ENCODE measurements around the gene FBXL17. TPM values are rescaled to one million over a fixed set of nuclear protein-coding genes. Genes with fewer than 3 reads are reported as not detected.

FBXL17 gene
- total RNA-seq, 1 donor from 2014 or later, result 12.7 TPM

DNA sequence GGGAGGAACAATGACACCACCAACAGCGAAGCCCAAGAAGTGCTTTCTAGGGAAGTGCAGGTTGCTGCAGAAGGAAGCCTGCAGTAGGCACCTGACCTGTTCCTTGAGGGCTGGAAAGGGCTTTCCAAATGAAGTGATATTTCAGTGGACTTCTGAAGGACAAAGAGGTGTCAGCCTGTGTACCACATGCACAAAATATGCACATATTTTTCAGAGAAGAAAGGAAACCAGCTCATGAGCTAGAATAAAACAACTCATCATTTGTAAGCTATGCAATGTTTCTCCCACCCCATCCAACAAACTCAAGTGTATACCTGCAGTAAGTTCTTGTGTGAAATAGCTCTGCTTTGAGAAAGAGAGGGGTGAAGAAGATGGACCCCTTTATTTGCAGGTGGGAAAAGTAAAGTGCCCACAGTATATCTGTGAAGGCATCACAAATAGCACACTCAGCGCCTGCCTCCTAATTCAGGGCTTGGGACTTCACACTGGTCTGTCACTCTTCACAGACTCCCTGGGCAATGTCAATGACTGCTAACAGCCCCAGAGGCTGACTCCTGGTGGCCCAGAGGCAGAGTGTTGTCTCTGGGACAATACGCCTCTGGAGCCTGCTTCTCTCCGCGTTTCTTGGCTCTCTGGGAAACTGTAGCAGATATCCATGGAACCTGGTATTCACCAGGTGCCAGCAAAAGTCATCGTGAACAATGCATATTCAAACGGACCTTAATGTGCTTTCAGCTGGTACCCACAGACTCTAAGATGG is 513.1 kb downstream of the FBXL17 start:
- H3K27ac Mint-ChIP-seq (ENCODE audit: unreplicated experiment), result peak overlapping the region; percentile 58

DNA sequence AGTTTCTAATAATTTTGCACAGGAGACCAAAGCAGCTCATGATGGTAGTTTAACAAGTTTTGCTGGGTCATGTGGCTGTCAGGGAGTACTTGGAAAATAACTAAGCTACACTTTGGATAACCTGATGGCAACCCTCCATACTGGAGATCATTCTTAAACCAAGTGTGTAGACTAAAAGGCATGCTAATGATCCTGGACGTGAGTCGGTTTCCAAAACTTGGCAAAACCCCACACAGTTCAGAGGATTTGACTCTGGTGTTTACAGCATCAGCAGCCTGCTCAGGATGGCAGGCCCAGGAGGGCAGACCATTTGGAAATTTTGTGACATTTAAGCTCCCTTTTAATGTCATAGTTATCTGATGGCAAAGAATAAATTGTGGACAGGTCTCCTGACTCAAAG is 514.6 kb downstream of the FBXL17 start:
- Histone ChIP-seq H3K4me1 (ENCODE audit: insufficient read depth, low read length) (peaks cover 19% of the 10 kb centered on the region), H3K36me3 (ENCODE audit: insufficient read depth, low read length) (no peaks in the 10 kb centered on the region), H3K79me2 (ENCODE audit: insufficient read depth, low read length) (no peaks in the 10 kb centered on the region), H4K20me1 (ENCODE audit: insufficient read depth, low read length) (no peaks in the 10 kb centered on the region), H3K27me3 (ENCODE audit: insufficient read depth, low read length) (no peaks in the 10 kb centered on the region), H3K9me3 (ENCODE audit: insufficient read depth, low read depth, low read length) (no peaks in the 10 kb centered on the region), H3K27ac (ENCODE audit: low read depth, low read length) (no peak overlapping the region), H3K4me2 (ENCODE audit: low read length) (no peak overlapping the region), H2AFZ (ENCODE audit: low read depth, low read length) (no peak overlapping the region), H3K4me3 (ENCODE audit: insufficient read depth, low read depth, low read length) (no peak overlapping the region), H3K9ac (ENCODE audit: low read length) (no peak overlapping the region)
- H3K4me3 Mint-ChIP-seq (ENCODE audit: unreplicated experiment), result no peak overlapping the region
- peaks cover 19% of the 10 kb centered on the region for H3K4me1 Mint-ChIP-seq (ENCODE audit: low read depth, unreplicated experiment)
- no peaks in the 10 kb centered on the region for H3K27me3 Mint-ChIP-seq (ENCODE audit: low read depth, unreplicated experiment)
- no peak overlapping the region for H3K27ac Mint-ChIP-seq (ENCODE audit: unreplicated experiment)
- TF ChIP-seq, protein P1, sequence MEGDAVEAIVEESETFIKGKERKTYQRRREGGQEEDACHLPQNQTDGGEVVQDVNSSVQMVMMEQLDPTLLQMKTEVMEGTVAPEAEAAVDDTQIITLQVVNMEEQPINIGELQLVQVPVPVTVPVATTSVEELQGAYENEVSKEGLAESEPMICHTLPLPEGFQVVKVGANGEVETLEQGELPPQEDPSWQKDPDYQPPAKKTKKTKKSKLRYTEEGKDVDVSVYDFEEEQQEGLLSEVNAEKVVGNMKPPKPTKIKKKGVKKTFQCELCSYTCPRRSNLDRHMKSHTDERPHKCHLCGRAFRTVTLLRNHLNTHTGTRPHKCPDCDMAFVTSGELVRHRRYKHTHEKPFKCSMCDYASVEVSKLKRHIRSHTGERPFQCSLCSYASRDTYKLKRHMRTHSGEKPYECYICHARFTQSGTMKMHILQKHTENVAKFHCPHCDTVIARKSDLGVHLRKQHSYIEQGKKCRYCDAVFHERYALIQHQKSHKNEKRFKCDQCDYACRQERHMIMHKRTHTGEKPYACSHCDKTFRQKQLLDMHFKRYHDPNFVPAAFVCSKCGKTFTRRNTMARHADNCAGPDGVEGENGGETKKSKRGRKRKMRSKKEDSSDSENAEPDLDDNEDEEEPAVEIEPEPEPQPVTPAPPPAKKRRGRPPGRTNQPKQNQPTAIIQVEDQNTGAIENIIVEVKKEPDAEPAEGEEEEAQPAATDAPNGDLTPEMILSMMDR (IDR thresholded peaks at IDR 0.05; ENCODE audit: insufficient read depth, low read depth, low read length), result no peak
- TF ChIP-seq EZH2 (IDR thresholded peaks at IDR 0.05; ENCODE audit: insufficient read depth, low read length), result no peak
- FAIRE-seq (no peak), DNase-seq (ENCODE audit: low read depth) (peak; percentile 36)
- no peaks in the 10 kb centered on the region for H3K36me3 Mint-ChIP-seq (ENCODE audit: low read depth, unreplicated experiment)
- peaks cover 1% of the 10 kb centered on the region for H3K9me3 Mint-ChIP-seq (ENCODE audit: unreplicated experiment)

More for the DNA sequence above, 513.1 kb downstream of the FBXL17 start:
- Mint-ChIP-seq H3K4me3 (ENCODE audit: unreplicated experiment) (no peak overlapping the region), H3K4me1 (ENCODE audit: low read depth, unreplicated experiment) (peaks cover 19% of the 10 kb centered on the region), H3K36me3 (ENCODE audit: low read depth, unreplicated experiment) (no peaks in the 10 kb centered on the region), H3K9me3 (ENCODE audit: unreplicated experiment) (peaks cover 1% of the 10 kb centered on the region), H3K27me3 (ENCODE audit: low read depth, unreplicated experiment) (no peaks in the 10 kb centered on the region)
- Histone ChIP-seq H3K9ac (ENCODE audit: low read length) (peak overlapping the region; percentile 70), H3K4me1 (ENCODE audit: insufficient read depth, low read length) (peaks cover 19% of the 10 kb centered on the region), H3K4me3 (ENCODE audit: insufficient read depth, low read depth, low read length) (no peak overlapping the region), H3K79me2 (ENCODE audit: insufficient read depth, low read length) (no peaks in the 10 kb centered on the region), H4K20me1 (ENCODE audit: insufficient read depth, low read length) (no peaks in the 10 kb centered on the region), H3K9me3 (ENCODE audit: insufficient read depth, low read depth, low read length) (no peaks in the 10 kb centered on the region), H3K27me3 (ENCODE audit: insufficient read depth, low read length) (no peaks in the 10 kb centered on the region), H3K36me3 (ENCODE audit: insufficient read depth, low read length) (no peaks in the 10 kb centered on the region), H3K27ac (ENCODE audit: low read depth, low read length) (peak overlapping the region; percentile 90), H3K4me2 (ENCODE audit: low read length) (peak overlapping the region; percentile 65), H2AFZ (ENCODE audit: low read depth, low read length) (peak overlapping the region; percentile 45)
- peak; percentile 27 for DNase-seq (ENCODE audit: low read depth)
- TF ChIP-seq EZH2 (IDR thresholded peaks at IDR 0.05; ENCODE audit: insufficient read depth, low read length), result no peak
- TF ChIP-seq, protein P1 (IDR thresholded peaks at IDR 0.05; ENCODE audit: insufficient read depth, low read depth, low read length), result no peak
- FAIRE-seq, result peak; percentile 47

DNA sequence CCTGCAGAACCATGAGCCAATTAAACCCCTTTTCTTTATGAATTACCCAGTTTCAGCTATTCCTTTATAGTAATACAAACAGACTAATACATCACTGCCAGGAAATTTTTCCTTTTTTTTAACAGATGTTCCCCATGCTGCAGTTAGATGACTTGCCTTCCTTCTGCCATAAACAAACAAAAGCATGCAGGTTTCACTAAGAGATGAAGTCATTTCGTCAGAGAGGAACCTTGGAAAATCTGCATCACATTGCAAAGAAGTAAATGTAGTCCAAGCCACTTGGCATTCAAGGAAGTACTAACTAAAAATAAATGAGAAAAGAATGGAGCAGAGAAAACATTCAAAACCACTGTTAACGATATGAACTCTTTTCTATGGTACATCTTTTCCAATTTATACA is 517.1 kb downstream of the FBXL17 start:
- Histone ChIP-seq H3K79me2 (ENCODE audit: insufficient read depth, low read length) (no peaks in the 10 kb centered on the region), H2AFZ (ENCODE audit: low read depth, low read length) (no peak overlapping the region), H3K4me1 (ENCODE audit: insufficient read depth, low read length) (peaks cover 13% of the 10 kb centered on the region), H3K27ac (ENCODE audit: low read depth, low read length) (no peak overlapping the region), H3K9ac (ENCODE audit: low read length) (no peak overlapping the region), H3K27me3 (ENCODE audit: insufficient read depth, low read length) (no peaks in the 10 kb centered on the region), H3K4me2 (ENCODE audit: low read length) (no peak overlapping the region), H3K4me3 (ENCODE audit: insufficient read depth, low read depth, low read length) (no peak overlapping the region), H3K36me3 (ENCODE audit: insufficient read depth, low read length) (no peaks in the 10 kb centered on the region), H4K20me1 (ENCODE audit: insufficient read depth, low read length) (no peaks in the 10 kb centered on the region), H3K9me3 (ENCODE audit: insufficient read depth, low read depth, low read length) (no peaks in the 10 kb centered on the region)
- TF ChIP-seq, protein P1 (IDR thresholded peaks at IDR 0.05; ENCODE audit: insufficient read depth, low read depth, low read length), result no peak
- TF ChIP-seq EZH2 (IDR thresholded peaks at IDR 0.05; ENCODE audit: insufficient read depth, low read length), result no peak
- Mint-ChIP-seq H3K4me1 (ENCODE audit: low read depth, unreplicated experiment) (peaks cover 17% of the 10 kb centered on the region), H3K36me3 (ENCODE audit: low read depth, unreplicated experiment) (no peaks in the 10 kb centered on the region), H3K9me3 (ENCODE audit: unreplicated experiment) (peaks cover 1% of the 10 kb centered on the region), H3K27ac (ENCODE audit: unreplicated experiment) (no peak overlapping the region), H3K27me3 (ENCODE audit: low read depth, unreplicated experiment) (no peaks in the 10 kb centered on the region), H3K4me3 (ENCODE audit: unreplicated experiment) (no peak overlapping the region)
- DNase-seq (ENCODE audit: low read depth) (peak; percentile 80), FAIRE-seq (no peak)
